Muscle layer of colon (tissue), 2 donors: ENCODE measurements around the gene AP2B1.

Experiments used
- H3K27ac ChIP-seq: one replicate; pipeline ENCODE4 v1.7.0; 2013; ENCODE audit warnings: low read depth, mild to moderate bottlenecking, low read length, moderate library complexity
- H3K27me3 ChIP-seq, 2 donors: one replicate each; pipeline ENCODE4 v1.7.0; 2013; ENCODE audit warnings: low read length in 2 of 2, mild to moderate bottlenecking in 2 of 2; ENCODE audit not compliant: insufficient read depth in 2 of 2, control insufficient read depth in 1 of 2
- H3K36me3 ChIP-seq: one replicate; pipeline ENCODE4 v1.7.0; 2013; ENCODE audit warnings: mild to moderate bottlenecking, low read length; ENCODE audit not compliant: insufficient read depth
- H3K4me1 ChIP-seq: one replicate; pipeline ENCODE4 v1.7.0; 2013; ENCODE audit warnings: mild to moderate bottlenecking, low read length; ENCODE audit not compliant: insufficient read depth
- H3K4me3 ChIP-seq, 2 donors: one replicate each; pipeline ENCODE4 v1.7.0; 2013; ENCODE audit warnings: low read length in 2 of 2, low read depth in 1 of 2, mild to moderate bottlenecking in 1 of 2, moderate library complexity in 1 of 2
- H3K9ac ChIP-seq: one replicate; pipeline ENCODE4 v1.7.0; 2013; ENCODE audit warnings: low read length
- H3K9me3 ChIP-seq: one replicate; pipeline ENCODE4 v1.7.0; 2013; ENCODE audit warnings: mild to moderate bottlenecking, low read length
- donor health status: abdominal sarcoma.
- donor health status: Adenocarcinoma of cecum.

The AP2B1 gene

DNA sequence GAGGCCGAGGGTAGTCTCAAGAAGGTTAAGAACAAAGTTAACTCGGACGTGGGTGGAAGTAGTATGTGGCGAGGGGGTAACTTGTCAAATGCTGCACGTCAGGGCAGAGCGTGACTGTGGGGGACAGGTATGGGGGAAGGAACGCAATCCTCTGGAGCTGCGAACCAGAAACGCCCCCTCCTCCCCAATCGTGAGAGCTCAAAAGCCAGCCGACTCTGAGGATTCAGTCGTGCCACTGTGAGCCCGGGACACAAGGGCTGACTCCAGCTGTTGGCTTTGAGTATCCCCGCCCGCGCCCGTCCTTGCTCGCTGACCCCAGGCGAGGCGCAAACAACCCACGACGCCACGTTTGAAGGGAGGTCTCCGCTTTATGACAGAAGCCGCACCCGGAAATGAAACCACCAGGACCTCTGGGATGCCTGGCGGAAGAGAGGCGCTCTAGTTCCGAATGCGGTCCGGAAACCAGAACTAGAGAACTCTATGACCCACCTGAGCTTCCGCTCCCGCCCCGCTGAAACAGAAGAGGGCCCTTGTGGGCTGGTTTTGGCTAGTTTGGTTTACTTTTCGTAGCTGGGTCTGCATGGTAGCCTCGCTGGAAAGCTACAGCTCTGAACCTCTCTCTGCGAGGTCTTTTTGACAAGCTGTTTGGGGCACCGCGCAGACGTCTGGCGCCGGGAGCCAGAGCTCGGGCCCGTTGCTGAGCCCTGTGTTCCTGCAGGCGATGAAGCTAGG lies 8.8 kb upstream of the AP2B1 start, which contains the start of gene PEX12:
PEX12 (minus strand) TSS at position 375 of the 732 bp plus-strand sequence. CDS start 550 bp downstream, outside the sequence.
- Histone ChIP-seq H3K9ac (peak within 1 kb of the TSS; percentile 90), H3K27ac (peak within 1 kb of the TSS; percentile 97), H3K4me3 (peak within 1 kb of the TSS; percentile 59 to 97), H3K27me3 (no peaks in the 10 kb centered on the region), H3K36me3 (peaks cover 11% of the 10 kb centered on the region), H3K4me1 (peaks cover 22% of the 10 kb centered on the region), H3K9me3 (no peaks in the 10 kb centered on the region)

DNA sequence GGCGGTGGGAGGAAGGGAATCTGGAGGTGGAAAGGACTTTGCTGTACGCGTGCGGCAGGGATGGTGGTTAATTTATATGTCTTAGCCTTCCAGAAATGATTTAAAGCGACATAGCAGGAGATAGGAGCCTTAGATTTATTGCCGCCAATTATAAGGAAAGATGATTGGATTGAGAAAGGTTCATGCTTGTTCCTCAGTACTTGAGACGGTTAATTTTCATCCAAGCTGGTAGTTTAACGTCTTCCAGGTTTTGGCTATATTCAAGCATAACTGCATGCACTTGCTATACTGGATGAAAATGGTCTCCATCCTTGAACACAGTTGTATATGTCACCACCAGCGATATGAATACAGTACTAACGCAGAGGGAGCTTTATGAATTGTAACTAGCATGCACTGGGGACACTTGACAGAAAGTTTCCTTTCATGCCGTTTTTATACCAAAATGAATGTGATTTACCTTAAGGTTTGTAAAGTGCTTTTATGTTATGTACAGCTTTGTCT lies 8.1 kb upstream of the AP2B1 start:
- peaks cover 22% of the 10 kb centered on the region for H3K4me1 ChIP-seq
- no peaks in the 10 kb centered on the region for H3K27me3 ChIP-seq
- H3K36me3 ChIP-seq: peaks cover 11% of the 10 kb centered on the region
- peak overlapping the region; percentile 59 to 97 for H3K4me3 ChIP-seq
- peak overlapping the region; percentile 90 for H3K9ac ChIP-seq
- H3K27ac ChIP-seq: peak overlapping the region; percentile 97
- no peaks in the 10 kb centered on the region for H3K9me3 ChIP-seq

DNA sequence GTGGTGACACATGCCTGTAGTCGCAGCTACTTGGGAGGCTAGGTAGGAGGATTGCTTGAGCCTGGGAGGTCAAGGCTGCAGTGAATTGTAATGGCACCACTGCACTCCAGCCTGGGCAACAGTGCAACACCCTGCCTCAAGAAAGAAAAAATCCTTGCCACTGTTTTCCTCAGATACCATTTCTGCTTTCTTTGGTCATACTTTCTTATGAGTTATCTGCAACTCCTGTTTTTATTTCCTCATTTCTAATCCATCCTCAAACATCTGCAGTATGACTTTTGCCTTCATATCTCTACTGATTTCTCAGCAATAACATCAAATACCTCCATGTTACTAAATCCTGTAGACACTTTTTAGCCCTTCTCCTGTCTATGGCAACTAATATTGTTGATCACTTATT lies 3.1 kb upstream of the AP2B1 start:
- H3K9ac ChIP-seq: no peak overlapping the region
- peaks cover 17% of the 10 kb centered on the region for H3K4me1 ChIP-seq
- no peak overlapping the region for H3K4me3 ChIP-seq
- no peak overlapping the region for H3K27ac ChIP-seq
- no peaks in the 10 kb centered on the region for H3K36me3 ChIP-seq
- H3K27me3 ChIP-seq: no peaks in the 10 kb centered on the region
- no peaks in the 10 kb centered on the region for H3K9me3 ChIP-seq

DNA sequence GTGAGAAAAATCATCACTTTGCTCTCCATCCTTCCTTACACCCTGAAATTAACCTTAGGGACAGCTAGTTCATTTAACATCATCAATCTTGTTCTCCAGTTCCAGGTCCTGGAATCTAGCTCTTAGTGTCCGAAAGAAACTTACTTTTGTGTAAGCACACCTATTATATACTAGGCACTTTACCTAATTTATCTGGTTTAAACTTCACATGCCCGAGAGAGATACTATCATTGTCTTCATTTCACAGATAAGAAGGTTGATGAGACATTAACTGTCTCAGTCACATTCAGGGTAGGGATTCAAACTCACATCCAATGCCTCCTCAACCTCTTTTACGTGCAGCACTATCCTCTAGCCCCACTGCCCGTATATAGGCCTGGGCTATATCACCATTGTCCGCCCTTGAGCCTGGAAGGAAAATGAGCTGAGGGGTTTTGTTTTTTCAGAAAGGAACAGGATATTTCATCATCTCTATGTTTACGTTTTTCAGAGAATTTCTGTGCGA lies 501 bp upstream of the AP2B1 start:
- Histone ChIP-seq H3K27me3 (no peaks in the 10 kb centered on the region), H3K4me1 (peaks cover 23% of the 10 kb centered on the region), H3K4me3 (peak overlapping the region; percentile 81 to 88), H3K27ac (peak overlapping the region; percentile 90), H3K9ac (peak overlapping the region; percentile 78), H3K36me3 (no peaks in the 10 kb centered on the region), H3K9me3 (no peaks in the 10 kb centered on the region)

DNA sequence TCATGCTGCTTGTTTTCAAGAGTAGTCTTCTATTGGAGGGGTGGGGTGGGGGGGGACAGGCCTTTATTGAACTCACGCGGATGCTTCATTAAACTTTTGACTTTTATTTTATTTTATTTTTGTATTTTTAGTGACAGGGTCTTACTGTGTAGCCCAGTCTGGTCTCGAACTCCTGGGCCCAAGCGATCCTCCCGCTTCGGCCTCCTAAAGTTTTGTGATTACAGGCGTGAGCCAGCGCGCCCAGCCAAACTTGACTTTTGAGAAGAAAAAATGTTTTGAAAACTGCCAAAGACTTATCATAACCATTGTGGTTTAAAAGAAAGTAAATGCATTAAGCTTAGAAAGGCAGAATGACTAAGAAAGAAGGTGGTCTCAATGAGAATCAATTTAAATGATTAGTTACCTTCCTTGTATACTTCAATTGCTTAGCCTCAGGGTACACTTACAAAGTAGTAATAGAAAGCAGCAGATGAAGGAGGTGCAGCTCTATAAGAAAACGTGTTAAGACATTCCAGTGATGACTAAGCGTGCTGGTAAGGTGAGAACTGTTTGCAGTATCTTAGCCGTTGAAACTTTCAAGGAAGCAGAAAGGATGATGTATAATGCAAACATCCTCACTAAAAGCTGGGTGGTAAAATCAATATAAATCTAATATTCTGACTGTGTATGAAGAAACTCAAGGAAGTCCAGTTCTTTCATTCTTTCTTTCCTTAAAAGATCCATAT lies 1.2 kb downstream of the AP2B1 start:
- Histone ChIP-seq H3K4me1 (peaks cover 23% of the 10 kb centered on the region), H3K36me3 (no peaks in the 10 kb centered on the region), H3K27me3 (no peaks in the 10 kb centered on the region), H3K4me3 (peak overlapping the region in 1 of 2 donors; percentile 81), H3K9ac (no peak overlapping the region), H3K27ac (no peak overlapping the region), H3K9me3 (no peaks in the 10 kb centered on the region)

DNA sequence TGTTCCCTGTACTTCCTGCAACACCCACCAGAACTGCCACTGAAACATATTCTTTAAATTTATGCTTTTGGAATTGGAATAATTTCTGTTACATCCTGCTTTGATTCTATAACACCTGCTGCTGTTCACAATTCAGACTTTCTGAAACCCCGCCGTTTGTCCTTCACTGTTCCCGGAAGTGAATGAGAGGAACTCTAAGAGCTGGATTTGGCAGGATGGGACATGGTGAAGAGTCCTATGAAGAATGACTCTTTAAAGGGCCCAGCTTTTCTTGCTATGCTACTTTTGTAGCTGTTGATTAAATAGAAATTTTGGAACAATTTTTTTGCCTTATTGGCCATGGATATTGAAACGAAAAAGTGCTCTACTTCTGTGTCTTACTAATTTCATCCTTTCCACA lies 8.9 kb downstream of the AP2B1 start:
- H3K36me3 ChIP-seq: peaks cover 41% of the 10 kb centered on the region
- H3K4me1 ChIP-seq: no peaks in the 10 kb centered on the region
- no peaks in the 10 kb centered on the region for H3K27me3 ChIP-seq
- no peaks in the 10 kb centered on the region for H3K9me3 ChIP-seq
- H3K9ac ChIP-seq: no peak overlapping the region
- H3K4me3 ChIP-seq: no peak overlapping the region
- no peak overlapping the region for H3K27ac ChIP-seq

DNA sequence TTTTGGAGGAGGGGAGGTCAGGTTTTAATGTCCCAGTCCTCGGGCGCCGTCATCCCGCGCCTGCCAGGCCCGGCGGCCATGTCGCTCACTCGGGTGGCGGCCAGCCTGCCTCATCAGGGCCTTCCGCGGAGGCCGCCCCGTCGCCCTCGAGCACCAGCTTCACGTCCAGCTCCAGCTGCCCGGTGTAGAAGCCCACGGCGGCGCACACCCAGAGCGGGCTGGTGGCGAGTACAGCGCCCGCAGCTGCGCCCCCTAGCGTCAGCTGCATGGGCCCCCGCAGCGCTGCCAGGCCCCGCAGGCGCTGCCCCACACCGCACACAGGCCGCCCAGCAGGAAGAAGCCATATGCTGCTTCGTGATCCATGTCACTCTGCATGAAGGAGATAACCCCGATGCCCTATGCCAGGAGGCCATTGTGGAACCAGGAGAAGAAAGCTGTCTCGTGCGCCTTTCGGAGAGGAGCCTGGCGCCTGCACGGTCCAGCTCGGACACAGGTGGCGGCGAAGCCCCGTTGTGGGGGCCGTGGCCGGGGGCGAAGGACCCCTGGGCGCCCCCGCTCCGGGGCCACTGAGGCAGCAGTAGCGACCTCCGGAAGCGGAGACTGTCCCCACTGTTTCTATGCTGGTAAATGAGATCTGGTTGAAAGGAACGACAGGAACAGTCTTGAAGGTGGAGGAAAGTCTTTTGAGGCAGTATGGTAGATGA lies 9.6 kb downstream of the AP2B1 start:
- Histone ChIP-seq H3K27me3 (no peaks in the 10 kb centered on the region), H3K27ac (no peak overlapping the region), H3K4me1 (no peaks in the 10 kb centered on the region), H3K4me3 (no peak overlapping the region), H3K9ac (no peak overlapping the region), H3K36me3 (peaks cover 41% of the 10 kb centered on the region), H3K9me3 (no peaks in the 10 kb centered on the region)

DNA sequence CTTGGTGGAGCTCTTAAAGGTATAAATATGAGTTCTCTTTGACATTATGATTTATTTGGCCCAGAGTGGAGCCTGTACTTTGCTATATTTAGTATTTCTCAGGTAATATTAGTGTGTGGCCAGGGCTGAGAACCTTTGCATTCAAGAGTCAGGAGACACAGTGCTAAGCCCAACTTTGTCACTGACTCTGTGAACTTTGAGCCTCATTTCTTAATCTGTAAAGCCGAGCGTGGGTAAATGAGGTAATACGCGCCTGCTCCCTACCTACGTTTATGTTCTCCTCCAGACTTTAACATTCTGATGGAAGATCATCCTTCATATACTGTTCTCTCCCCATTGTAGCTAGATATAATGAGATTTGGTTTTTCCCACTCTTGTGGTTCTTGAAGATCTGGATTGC lies 10.5 kb downstream of the AP2B1 start:
- no peak overlapping the region for H3K4me3 ChIP-seq

DNA sequence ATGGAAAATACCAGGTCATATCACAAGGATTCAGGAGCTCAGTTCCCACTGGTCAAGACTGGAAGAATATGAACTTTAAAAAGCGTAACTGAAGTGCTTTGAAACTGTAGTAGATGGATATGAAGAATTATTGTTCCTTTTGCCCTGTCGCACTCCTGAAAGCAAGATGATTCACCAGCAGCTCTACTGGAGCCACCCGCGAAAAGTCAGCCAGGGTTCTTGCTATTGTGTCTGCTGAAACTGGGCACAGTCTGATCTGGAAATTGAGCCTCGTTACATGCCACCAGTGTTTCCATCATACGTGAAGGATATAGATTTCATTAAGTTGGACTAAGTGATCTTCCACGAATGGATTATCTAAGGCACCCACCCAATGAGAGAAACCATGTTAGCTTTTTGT lies 16.6 kb downstream of the AP2B1 start:
- peaks cover 30% of the 10 kb centered on the region for H3K36me3 ChIP-seq

More for the DNA sequence above, 10.5 kb downstream of the AP2B1 start:
- H3K27me3 ChIP-seq: no peaks in the 10 kb centered on the region
- H3K9ac ChIP-seq: no peak overlapping the region
- no peak overlapping the region for H3K27ac ChIP-seq
- H3K36me3 ChIP-seq: peaks cover 41% of the 10 kb centered on the region
- H3K9me3 ChIP-seq: no peaks in the 10 kb centered on the region
- no peaks in the 10 kb centered on the region for H3K4me1 ChIP-seq

DNA sequence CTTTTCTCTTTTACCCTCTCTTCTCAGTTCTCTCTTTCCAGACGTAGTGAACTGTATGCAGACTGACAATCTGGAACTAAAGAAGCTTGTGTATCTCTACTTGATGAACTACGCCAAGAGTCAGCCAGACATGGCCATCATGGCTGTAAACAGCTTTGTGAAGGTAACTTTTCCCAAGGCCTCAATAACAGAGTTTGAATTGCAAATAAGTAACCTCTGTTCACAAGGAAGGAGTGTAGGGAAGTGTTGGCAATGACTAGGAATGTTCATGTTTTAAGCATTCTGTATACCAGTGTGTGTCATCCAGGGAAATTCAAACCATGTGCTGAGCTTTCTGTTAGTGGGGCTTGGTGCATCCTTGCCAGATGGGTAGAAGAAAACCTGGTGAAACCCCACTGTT lies 18.6 kb downstream of the AP2B1 start:
- peaks cover 33% of the 10 kb centered on the region for H3K36me3 ChIP-seq

More for the DNA sequence above, 16.6 kb downstream of the AP2B1 start:
- H3K9ac ChIP-seq: no peak overlapping the region
- H3K4me1 ChIP-seq: peaks cover 6% of the 10 kb centered on the region
- H3K27ac ChIP-seq: no peak overlapping the region
- H3K9me3 ChIP-seq: no peaks in the 10 kb centered on the region
- no peak overlapping the region for H3K4me3 ChIP-seq
- no peaks in the 10 kb centered on the region for H3K27me3 ChIP-seq

DNA sequence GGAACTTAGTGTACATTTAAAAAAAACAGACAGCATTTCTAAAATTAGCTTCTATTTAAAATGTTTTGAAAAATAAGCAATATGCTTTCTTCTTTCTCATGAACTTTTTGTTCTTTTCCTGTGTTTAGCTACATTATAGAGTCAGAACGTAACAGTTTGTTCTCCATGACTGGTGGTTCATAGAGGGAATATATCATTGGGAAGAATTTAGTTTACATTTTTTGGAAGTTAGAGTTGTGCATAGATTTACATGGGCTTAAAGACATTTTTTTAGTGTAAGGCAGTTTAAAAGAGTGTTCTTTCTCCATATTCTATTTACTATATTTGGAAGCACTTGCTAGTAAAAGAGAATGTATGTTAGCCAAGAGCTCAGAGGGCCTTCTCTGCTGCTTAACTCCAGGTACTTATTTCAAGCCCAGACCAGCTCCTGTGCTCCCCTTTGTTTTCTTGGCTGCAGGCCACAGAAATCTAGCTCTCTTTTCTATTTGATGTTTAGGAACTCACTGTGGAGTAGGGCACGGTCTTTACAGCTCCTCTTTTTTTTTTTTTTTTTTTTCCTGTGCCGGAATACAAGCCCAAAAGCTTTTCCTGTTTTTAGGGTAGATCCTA lies 20.2 kb downstream of the AP2B1 start:
- Histone ChIP-seq H3K27ac (no peak overlapping the region), H3K27me3 (no peaks in the 10 kb centered on the region)

More for the DNA sequence above, 18.6 kb downstream of the AP2B1 start:
- H3K4me3 ChIP-seq: no peak overlapping the region
- H3K9me3 ChIP-seq: no peaks in the 10 kb centered on the region
- H3K27me3 ChIP-seq: no peaks in the 10 kb centered on the region
- peaks cover 6% of the 10 kb centered on the region for H3K4me1 ChIP-seq
- H3K27ac ChIP-seq: no peak overlapping the region
- no peak overlapping the region for H3K9ac ChIP-seq

More for the DNA sequence above, 20.2 kb downstream of the AP2B1 start:
- H3K36me3 ChIP-seq: peaks cover 38% of the 10 kb centered on the region
- no peaks in the 10 kb centered on the region for H3K9me3 ChIP-seq
- peaks cover 6% of the 10 kb centered on the region for H3K4me1 ChIP-seq
- no peak overlapping the region for H3K9ac ChIP-seq
- H3K4me3 ChIP-seq: no peak overlapping the region
